CD14-positive monocyte (primary cell): ENCODE data around the gene ALDH5A1. TPM values are rescaled to one million over a fixed set of nuclear protein-coding genes. Genes with fewer than 3 reads are reported as not detected.

Experiments
- DNase-seq, 3 donors: peaks; one replicate each; pipeline ENCODE4 v3.0.0-alpha.2; 2011 to 2022
- H2AFZ ChIP-seq: 2 replicates; pipeline ENCODE4 v1.6.0; 2012; ENCODE audit warnings: mild to moderate bottlenecking, low read depth, low read length, inconsistent platforms; ENCODE audit not compliant: insufficient read depth, poor library complexity, severe bottlenecking
- H3K27ac ChIP-seq, 2 donors: 1 replicate in 1 of 2; 2 replicates in 1 of 2; pipeline ENCODE4 v1.5.1; 2012 to 2013; ENCODE audit warnings: low read length in 2 of 2, control low read depth in 1 of 2, inconsistent platforms in 1 of 2, low read depth in 1 of 2, mild to moderate bottlenecking in 1 of 2
- H3K27me3 ChIP-seq, 2 donors: one replicate each; pipeline versions ENCODE4 v1.6.0 to v1.6.1; 2011 to 2013; ENCODE audit warnings: low read length in 2 of 2; ENCODE audit not compliant: control insufficient read depth in 2 of 2, insufficient read depth in 2 of 2
- H3K36me3 ChIP-seq, 2 donors: replicated peaks in 1 of 2; 1 replicate in 1 of 2; 2 replicates in 1 of 2; pipeline versions ENCODE4 v1.5.1 to v1.6.1; 2012 to 2013; ENCODE audit warnings: low read length in 2 of 2, control low read depth in 1 of 2, inconsistent platforms in 1 of 2, mild to moderate bottlenecking in 1 of 2; ENCODE audit not compliant: insufficient read depth in 2 of 2, control insufficient read depth in 1 of 2
- H3K4me1 ChIP-seq, 2 donors: 1 replicate in 1 of 2; 2 replicates in 1 of 2; pipeline versions ENCODE4 v1.5.1 to v1.6.1; 2012 to 2013; ENCODE audit warnings: low read length in 2 of 2, control low read depth in 1 of 2, inconsistent platforms in 1 of 2, mild to moderate bottlenecking in 1 of 2, moderate library complexity in 1 of 2; ENCODE audit not compliant: insufficient read depth in 2 of 2, control insufficient read depth in 1 of 2
- H3K4me2 ChIP-seq: replicated peaks from 2 replicates; pipeline ENCODE3; 2012; ENCODE audit warnings: low read length, moderate library complexity, mild to moderate bottlenecking; ENCODE audit not compliant: poor library complexity, severe bottlenecking; ENCODE audit errors: extremely low read depth
- H3K4me3 ChIP-seq, 3 experiments: fragments of 200-600 bp in 1 of 3; sonication (generic) in 1 of 3; replicated peaks in 1 of 3; 1 replicate in 2 of 3; 2 replicates in 1 of 3; pipeline ENCODE4 v1.5.1; 2011 to 2013; ENCODE audit warnings: low read length in 3 of 3, mild to moderate bottlenecking in 3 of 3, control low read depth in 2 of 3, low read depth in 2 of 3, inconsistent platforms in 1 of 3, moderate library complexity in 1 of 3
- H3K79me2 ChIP-seq: 2 replicates; pipeline ENCODE4 v1.6.0; 2012; ENCODE audit warnings: mild to moderate bottlenecking, control low read depth, inconsistent platforms, low read length, moderate library complexity; ENCODE audit not compliant: insufficient read depth
- H3K9ac ChIP-seq: 2 replicates; pipeline ENCODE4 v1.6.0; 2017; ENCODE audit warnings: low read length, mild to moderate bottlenecking; ENCODE audit not compliant: insufficient read depth, poor library complexity, severe bottlenecking
- H3K9me3 ChIP-seq, 2 donors: replicated peaks in 1 of 2; 1 replicate in 1 of 2; 2 replicates in 1 of 2; pipeline versions ENCODE4 v1.5.1 to v1.6.1; 2012 to 2013; ENCODE audit warnings: low read length in 2 of 2, control low read depth in 1 of 2; ENCODE audit not compliant: control insufficient read depth in 1 of 2, insufficient read depth in 1 of 2
- H4K20me1 ChIP-seq: 2 replicates; pipeline ENCODE4 v1.6.0; 2012; ENCODE audit warnings: mild to moderate bottlenecking, low read length, control low read depth, moderate library complexity; ENCODE audit not compliant: insufficient read depth
- H3K27ac Mint-ChIP-seq, 7 donors: one replicate each; pipeline ENCODE4 v1.8.0; 2020; ENCODE audit warnings: mild to moderate bottlenecking in 7 of 7, mixed read lengths in 7 of 7, moderate library complexity in 6 of 7, inconsistent platforms in 2 of 7
- H3K27me3 Mint-ChIP-seq, 3 donors: one replicate each; pipeline ENCODE4 v1.8.0; 2021 to 2022; ENCODE audit warnings: low read depth in 3 of 3, mild to moderate bottlenecking in 3 of 3, mixed read lengths in 3 of 3, moderate library complexity in 3 of 3, inconsistent platforms in 1 of 3
- H3K36me3 Mint-ChIP-seq, 2 donors: one replicate each; pipeline ENCODE4 v1.8.0; 2020; ENCODE audit warnings: mixed read lengths in 2 of 2, inconsistent platforms in 1 of 2, mild to moderate bottlenecking in 1 of 2
- H3K4me1 Mint-ChIP-seq: one replicate; pipeline ENCODE4 v1.8.0; 2020; ENCODE audit warnings: mild to moderate bottlenecking, mixed read lengths
- H3K4me3 Mint-ChIP-seq, 2 donors: one replicate each; pipeline ENCODE4 v1.8.0; 2020; ENCODE audit warnings: mild to moderate bottlenecking in 2 of 2, mixed read lengths in 2 of 2, moderate library complexity in 1 of 2
- H3K9me3 Mint-ChIP-seq, 7 donors: one replicate each; pipeline ENCODE4 v1.8.0; 2020 to 2022; ENCODE audit warnings: mixed read lengths in 7 of 7, mild to moderate bottlenecking in 6 of 7, moderate library complexity in 6 of 7, inconsistent platforms in 2 of 7
- CTCF ChIP-seq: fragments of 200-600 bp; IDR thresholded peaks from one replicate; pipeline ENCODE4 v1.8.0; 2022; ENCODE audit warnings: antibody characterized with exemption, mild to moderate bottlenecking
- WGBS: methylation state at CpG from one replicate; pipeline ENCODE4 v1.1.5; 2013; ENCODE audit warnings: missing lambda C conversion rate; ENCODE audit not compliant: insufficient coverage; 5-methylcytosine and 5-hydroxymethylcytosine counted together
- intact Hi-C, 2 donors: fragments of 100-400 bp; cut with micrococcal nuclease; formaldehyde crosslinking; loops; one replicate each; pipeline versions ENCODE4 v1.15.0 to v1.15.1; 2023
- polyA plus RNA-seq, 3 donors: library from polyadenylated mRNA; depleted of rRNA in 1 of 3; unstranded in 2 of 3; stranded (reverse) in 1 of 3; fragments of 300-500 nt in 2 of 3; fragments of >200 nt in 1 of 3; fragmentation: Illumina TruSeq in 2 of 3; gene quantifications; 1 replicate in 2 of 3; 2 replicates in 1 of 3; pipeline ENCODE4 v1.2.3, GENCODE V29; 2012 to 2021

The ALDH5A1 gene
- polyA plus RNA-seq, 3 donors: 0.04 to 0.33 (median 0.17) TPM

- no peak overlapping the region for H2AFZ ChIP-seq
- Mint-ChIP-seq H3K4me1 (peaks cover 6% of the 10 kb centered on the region), H3K27me3 (peaks cover 12 to 18% (median 15%) of the 10 kb centered on the region in 3 donors)
Measured at GRCh38 chr6:24584382-24584720, 89.6 kb downstream of the ALDH5A1 start.

More at GRCh38 chr6:24584382-24584720, 89.6 kb downstream of the ALDH5A1 start:
- Histone ChIP-seq H3K4me3 (no peak overlapping the region), H3K27ac (no peak overlapping the region), H3K27me3 (no peaks in the 10 kb centered on the region), H3K36me3 (no peaks in the 10 kb centered on the region), H3K9ac (no peak overlapping the region), H4K20me1 (no peaks in the 10 kb centered on the region), H3K9me3 (no peaks in the 10 kb centered on the region), H3K4me1 (peaks cover 4 to 6% of the 10 kb centered on the region in 2 donors), H3K79me2 (no peaks in the 10 kb centered on the region), H3K4me2 (no peak overlapping the region)
- WGBS: 100% methylated on average over 1 of the region's 2 CpGs
- H3K4me3 Mint-ChIP-seq: no peak overlapping the region
- intact Hi-C loops: loop anchor here in 1 of 2 donors (5.0 kb wide), 1 partner anchor 183 kb away; no protein-coding TSS in a partner anchor
- TF ChIP-seq CTCF: no peak
- H3K36me3 Mint-ChIP-seq: no peaks in the 10 kb centered on the region
- DNase-seq: no peak
- H3K9me3 Mint-ChIP-seq: no peaks in the 10 kb centered on the region
- H3K27ac Mint-ChIP-seq: no peak overlapping the region

Other genes with a start within 250 kb of the ALDH5A1 start
- gene DCDC2, start 136.9 kb upstream of the ALDH5A1 start, polyA plus RNA-seq: not detected
- 10 to 100 TPM in 2 of 3 donors, 1 to 10 TPM in 1; 8.6 to 21.0 (median 19.3) TPM for gene MRS2, start 92.0 kb upstream of the ALDH5A1 start, polyA plus RNA-seq
- gene GPLD1, start 5.4 kb upstream of the ALDH5A1 start, polyA plus RNA-seq: not detected
- under 1 TPM in 1 of 3 donors, not detected in 2; 0.01 TPM for gene KIAA0319, start 151.2 kb downstream of the ALDH5A1 start, polyA plus RNA-seq
- 10 to 100 TPM; 21.0 to 24.2 (median 21.8) TPM for gene TDP2, start 171.9 kb downstream of the ALDH5A1 start, polyA plus RNA-seq
- gene ACOT13, start 172.1 kb downstream of the ALDH5A1 start, polyA plus RNA-seq: 10 to 100 TPM in 2 of 3 donors, 1 to 10 TPM in 1; 1.7 to 20.1 (median 14.5) TPM
- 10 to 100 TPM; 45.5 to 78.8 (median 55.4) TPM for gene C6orf62, start 224.2 kb downstream of the ALDH5A1 start, polyA plus RNA-seq